SKM-1 (cell line): ENCODE data around the gene PHF20.
"Not testable (repeated sequence)": the region's sequence is repeated elsewhere in the genome, so short reads cannot be mapped to it uniquely, and the experiment has no call there.

Experiments used
- DNase-seq: peaks from one replicate; lab custom pipeline; 2025; ENCODE audit not compliant: unreplicated experiment; lab: John Stamatoyannopoulos, UW

The PHF20 gene

DNA sequence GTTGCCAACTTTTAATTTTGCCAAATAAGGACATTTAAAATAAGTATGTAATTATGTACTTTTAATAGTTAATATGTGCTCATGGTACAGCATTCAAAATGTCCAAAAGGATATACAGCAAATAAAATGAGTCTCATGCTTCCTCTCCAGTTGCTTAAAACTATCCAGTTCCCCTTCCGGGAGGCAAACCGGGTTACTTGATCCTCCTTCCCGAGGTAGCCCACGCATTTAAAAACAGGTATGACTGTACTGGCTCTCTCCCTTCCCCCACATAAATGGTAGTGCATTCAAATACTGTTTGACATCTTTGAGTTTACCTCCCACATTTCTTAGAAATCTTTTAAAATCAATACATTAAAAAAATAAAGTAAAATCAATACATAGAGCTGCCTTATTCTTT lies 66.4 kb downstream of the PHF20 start:
- no peak for DNase-seq

DNA sequence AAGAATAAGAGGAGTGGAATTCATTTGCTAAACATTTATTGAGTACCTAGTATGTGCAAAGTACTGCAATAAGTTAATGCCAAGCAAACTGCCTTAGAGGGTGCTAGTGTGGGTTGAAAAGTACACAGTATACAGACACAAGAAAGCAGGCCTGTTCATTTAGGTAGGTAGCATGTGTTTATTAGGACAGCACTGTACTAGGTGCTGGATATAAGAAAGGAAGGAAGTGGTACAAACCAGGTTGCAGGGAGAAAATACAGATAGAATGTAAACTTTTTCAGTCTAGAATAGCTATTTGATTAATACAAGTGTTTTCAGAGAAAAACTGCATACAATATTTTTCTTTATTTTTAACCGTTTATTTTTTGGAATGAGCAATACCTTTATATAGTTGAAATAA lies 68.1 kb downstream of the PHF20 start:
- DNase-seq, result peak; percentile 14

DNA sequence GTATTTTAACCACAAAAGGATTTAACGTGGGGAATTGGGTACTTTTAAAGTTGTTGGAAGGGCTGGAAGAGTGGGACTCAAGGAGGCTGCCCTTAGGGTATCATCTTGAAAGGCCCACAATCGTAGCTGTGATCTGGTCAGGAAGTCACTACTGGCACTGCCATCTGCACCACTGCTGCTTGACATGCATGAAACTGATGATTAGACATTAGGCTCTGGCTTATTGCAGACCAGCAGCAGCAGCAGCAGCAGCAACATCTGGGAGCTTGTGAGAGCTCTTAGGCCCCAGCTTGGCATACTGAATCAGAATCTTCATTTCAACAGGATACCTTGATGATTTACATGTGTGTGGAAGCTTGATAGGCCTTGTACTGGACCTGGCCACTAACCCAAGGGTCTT lies 68.6 kb downstream of the PHF20 start:
- no peak for DNase-seq

DNA sequence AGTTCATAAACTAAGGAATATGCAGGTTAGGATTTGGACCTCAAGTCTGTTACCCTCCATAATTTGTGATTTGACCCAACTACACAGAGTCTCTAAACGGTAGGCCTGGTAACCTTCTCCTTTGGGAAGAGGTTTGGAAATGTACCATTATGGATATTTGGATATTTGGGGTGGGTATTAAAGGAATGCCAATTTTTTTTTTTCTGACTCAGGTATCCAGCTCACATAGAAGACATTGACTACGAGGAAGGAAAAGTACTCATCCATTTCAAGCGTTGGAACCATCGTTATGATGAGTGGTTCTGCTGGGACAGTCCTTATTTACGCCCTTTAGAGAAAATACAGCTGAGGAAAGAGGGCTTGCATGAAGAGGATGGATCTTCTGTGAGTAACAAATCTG lies 70.5 kb downstream of the PHF20 start:
- no peak for DNase-seq

DNA sequence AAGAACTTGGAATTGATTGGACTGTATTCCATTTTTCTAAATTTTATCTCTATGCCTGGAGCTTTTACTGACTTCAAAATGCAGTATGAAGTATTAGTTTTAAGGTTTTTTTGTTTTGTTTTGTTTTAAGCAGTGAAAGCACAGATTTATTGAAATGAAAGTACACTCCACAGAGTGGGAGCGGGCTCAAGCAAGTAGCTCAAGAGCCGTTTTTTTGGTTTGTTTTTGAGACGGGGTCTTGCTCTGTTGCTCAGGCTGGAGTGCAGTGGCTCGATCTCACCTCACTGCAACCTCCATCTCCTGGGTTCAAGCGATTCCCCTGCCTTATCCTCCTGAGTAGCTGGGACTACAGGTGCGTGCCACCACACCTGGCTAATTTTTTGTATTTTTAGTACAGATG lies 72.1 kb downstream of the PHF20 start:
- not testable (repeated sequence) for DNase-seq

DNA sequence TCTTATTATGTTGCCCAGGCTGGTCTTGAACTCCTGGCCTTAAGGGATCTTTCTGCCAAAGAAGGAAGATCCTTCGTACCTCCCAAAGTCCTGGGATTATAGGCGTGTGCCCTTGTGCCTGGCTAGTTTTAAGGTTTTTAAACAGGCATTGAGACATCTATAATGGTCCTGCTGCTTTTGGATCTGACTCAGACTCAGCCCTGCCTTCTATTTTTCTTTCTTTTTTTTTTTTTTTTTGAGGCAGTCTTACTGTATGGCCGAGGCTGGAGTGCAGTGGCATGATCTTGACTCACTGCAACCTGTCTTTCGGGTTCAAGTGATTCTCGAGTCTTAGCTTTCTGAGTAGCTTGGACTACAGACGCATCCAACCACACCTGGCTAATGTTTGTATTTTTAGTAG lies 73.7 kb downstream of the PHF20 start:
- DNase-seq, result no peak

DNA sequence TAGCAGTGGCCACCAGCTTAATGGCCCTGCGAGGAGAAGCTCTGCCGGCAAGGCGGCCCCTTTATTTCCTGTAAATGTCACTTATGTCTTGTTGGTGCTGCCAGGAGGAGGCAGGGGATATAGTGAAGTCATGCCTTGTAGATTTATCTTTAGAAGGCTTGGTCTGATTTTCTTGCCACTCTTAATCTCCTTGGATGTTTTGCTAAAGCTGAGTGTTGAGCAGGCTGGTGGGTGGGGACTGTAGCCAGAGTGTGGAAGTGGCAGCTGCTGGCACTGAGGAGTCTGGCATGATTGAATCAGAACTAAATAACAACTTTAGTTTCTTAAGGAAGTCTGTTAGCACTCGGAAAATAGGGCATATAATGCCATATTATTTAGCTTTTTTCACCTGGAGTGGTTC lies 77.9 kb downstream of the PHF20 start:
- no peak for DNase-seq

DNA sequence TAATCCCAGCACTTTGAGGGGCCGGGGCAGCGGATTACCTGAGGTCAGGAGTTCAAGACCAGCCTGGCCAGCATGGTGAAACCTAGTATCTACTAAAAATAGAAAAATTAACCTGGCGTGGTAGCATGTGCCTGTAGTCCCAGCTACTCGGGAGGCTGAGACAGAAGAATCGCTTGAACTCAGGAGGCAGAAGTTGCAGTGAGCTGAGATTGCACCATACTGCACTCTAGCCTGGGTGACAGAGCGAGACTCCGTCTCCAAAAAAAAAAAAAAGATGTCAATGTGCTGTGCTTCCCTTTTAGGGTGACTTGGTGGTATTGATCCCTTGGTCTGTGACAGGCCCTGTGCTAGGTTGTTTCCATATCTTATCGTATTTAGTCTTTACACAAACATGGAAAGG lies 79.8 kb downstream of the PHF20 start:
- not testable (repeated sequence) for DNase-seq

DNA sequence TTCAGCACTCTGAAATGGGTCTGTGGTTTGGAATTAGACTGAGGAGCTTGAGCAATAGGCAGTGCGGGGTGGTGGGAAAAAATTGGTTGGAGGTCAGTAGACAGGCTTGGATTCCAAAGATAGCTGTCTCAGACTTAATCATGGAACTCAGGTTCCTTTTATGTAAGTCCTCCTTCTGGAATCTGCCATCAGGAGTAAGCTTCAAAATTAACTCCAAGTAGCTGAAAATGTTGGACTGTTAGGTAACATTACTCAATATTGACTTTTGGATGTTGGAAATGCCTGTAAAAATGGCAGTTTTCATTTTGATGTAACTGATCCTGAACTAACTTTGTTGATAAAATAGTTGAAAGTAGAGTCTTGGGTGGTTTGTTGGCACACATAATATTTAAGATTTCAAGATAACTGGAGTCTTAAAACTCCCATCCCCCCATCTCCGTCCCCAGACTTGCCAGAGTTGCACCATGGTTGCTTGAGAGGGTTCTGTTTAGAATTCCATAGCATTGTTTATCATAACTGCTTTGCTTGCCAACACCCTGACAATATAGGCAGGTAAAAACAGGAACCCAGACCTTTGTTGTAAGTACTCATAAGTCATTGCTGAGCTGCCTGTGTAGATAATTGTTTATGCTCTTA lies 83.0 kb downstream of the PHF20 start:
- no peak for DNase-seq

DNA sequence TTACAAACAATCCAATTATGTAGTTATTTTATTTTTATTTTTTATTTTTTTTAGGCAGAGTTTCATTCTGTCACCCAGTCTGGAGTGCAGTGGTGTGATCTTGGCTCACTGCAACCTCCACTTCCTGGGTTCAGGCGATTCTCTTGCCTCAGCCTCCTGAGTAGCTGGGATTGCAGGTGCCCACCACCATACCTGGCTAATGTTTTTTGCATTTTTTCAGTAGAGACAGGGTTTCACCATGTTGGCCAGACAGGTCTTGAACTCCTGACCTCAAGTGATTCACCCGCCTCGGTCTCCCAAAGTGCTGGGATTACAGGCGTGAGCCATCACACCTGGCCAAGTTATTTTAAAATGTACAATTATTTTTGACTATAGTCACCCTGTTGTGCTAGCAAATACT lies 83.8 kb downstream of the PHF20 start:
- DNase-seq, result not testable (repeated sequence)

DNA sequence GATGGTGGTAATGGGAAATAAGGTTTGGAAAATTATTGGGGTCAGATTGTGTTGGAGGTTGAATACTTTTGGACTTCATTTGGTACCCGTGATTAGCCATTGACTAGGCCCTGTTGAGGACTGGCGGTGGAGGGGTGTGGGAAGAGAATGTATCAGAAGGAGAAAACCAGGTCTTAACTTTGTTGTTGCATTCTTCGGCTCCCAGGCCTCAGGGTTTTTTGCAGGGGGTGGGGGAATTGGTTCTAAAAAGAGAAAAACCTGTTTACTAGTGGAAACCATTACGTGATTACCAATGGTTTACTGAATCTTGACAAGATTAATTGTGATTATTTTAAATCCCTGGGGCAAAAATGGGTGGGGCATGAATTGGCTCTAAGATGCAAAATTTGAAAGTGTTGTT lies 85.1 kb downstream of the PHF20 start:
- DNase-seq, result no peak

DNA sequence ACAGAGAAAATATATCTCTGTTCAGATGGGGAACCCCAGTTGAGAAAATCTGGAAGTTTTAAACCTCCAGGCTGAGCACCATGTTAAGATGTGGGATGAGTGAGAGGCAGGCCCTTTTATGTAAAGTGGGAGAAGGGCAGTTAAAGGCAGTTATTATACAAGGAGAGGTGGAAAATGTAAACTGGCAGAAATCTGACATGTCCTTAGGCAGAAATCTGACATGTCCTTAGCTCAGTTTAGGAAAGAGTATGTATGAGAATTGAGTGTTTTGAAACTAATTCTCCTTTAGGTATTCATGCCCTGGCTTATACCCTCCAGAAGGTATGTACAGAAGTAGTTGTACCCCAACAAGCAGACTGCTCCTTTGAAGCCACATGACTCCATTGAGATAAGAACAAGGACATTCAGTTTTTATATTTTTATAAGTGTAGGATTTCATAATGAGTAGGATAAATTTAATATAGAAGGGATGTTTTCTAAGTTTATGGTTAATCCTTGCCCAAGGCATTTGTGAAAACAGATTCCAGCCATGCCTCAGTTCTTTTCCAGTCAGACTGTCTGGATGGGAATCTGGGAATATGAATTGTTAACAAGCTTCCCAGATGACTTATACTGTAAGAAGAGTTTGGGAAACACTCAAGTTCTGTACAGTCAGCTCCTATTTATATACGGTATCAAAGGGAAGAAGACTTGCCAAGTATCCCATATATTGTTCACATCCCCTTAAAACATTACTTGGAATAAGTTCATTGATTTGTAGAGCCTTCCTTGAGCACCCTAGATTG lies 94.8 kb downstream of the PHF20 start:
- no peak for DNase-seq

DNA sequence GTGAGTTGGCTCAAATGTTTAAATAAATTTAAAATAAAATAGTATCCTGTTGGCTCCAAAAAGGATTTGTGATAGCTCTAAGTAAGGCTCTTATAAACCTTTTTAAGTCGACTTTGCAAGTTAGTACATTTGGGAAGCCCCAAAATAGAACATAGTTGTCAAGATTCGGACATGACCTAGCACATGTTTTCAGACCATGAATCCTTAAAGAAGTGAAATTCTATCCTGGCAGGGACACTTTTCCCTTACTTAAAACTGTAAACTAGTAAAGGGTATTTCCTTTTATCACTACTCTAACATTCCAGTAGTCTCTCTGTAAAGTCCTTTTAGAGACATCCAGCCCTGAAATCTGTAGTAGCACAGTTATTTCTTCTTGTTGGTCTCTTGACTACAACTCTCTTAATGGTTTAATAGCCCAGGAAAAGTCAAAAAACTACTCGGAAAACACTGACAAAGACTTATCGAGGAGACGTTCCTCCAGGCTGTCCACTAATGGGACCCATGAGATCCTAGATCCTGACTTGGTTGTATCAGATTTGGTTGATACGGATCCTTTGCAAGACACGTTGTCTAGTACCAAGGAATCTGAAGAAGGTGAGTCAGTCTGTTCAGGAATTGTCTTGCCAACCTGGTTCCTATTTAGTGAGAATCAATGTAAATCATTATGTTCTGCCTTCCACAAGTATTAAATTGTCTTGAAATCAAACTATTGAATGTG lies 98.9 kb downstream of the PHF20 start:
- DNase-seq, result no peak

DNA sequence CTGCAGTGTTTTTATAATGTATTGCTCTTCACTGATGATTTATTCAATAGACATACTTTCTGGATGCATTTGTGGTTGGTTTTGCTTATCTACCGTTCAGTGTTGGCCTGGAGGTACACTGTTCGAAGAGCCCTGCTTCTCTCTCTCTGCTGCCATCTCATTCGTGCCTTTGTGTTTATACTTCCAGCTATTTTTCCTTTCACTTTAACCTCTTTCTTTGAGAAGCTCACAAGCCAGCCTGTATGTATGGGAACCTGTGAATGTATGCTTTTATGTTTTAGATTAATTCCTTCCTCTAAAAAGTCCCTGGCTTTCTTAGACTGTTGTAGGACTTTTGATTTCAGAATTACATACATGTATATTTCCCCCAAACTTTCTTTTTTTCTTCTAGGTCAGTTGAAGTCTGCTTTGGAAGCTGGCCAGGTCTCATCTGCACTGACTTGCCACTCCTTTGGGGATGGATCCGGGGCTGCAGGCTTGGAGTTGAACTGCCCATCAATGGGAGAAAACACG lies 99.5 kb downstream of the PHF20 start:
- no peak for DNase-seq

DNA sequence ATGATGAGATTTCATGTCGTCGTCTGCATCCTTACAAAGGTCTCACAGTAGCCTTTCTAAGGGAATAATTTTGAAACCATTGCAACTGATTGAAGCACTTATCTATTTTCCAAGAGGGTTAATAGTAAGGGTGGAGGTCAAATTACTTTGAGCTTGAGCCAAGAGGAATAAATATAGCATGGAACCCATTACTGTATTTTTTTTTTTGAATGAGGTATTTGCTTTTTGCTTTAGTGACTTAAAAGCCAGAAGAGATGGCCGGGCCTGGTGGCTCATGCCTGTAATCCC lies 104.2 kb downstream of the PHF20 start:
- no peak for DNase-seq

DNA sequence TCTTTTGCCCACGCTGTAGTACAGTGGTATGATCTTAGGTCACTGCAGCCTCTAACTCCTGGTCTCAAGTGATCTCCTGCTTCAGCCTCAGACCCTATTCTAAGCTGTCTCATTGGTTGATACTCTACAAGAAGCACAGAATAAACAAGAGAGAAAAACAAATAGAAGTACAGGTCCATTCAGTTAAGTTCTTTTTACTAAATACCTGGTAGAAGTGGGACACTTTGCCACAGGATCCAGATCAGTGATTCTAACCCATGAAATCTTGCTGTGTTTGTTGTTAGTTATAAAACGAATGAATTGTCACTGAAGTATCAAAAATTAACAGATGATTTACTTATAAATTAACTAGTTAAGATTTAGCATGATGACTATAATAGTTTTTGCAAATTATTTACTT lies 105.8 kb downstream of the PHF20 start:
- DNase-seq, result no peak

DNA sequence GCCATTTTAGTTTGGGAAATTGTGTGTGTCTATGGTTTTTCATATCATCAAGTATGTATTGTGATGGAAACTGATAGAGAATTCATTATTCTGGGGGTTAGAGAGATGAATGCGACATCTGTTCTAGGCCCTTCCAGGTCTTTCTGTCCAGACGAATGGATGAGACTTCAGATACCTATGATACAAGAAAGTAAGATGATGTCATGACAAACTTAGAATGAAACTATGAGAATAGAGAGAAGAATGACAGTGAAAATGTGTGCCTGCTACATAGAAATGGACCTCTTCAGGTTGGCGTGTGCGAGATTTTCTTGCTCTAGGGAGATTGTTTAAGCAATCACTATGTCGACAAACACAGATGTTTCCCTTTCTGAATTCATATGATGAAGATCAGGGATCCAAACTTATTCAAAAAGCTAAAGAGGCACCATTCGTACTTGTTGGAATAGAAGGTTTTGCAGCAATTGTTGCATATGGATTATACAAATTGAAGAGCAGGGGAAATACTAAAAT lies 106.4 kb downstream of the PHF20 start:
- DNase-seq, result no peak

DNA sequence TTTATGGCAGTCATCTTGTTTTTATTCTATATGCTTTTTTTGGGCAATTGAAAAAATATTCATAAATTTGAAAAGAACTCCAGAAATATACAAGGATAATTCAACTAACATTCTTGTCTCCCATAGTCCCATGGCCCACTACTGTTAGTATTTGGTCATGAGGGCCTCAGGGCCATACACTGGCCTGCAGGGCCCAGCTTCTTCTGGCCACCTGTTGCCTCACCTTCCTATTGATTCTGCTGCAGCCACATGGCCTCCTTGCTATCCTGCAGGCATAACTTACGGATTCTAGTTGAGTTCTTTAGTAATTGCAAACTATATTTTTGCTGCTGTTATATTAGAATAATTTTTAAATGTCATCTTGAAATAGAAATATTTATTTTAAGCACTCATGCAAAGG lies 109.9 kb downstream of the PHF20 start:
- DNase-seq, result no peak

DNA sequence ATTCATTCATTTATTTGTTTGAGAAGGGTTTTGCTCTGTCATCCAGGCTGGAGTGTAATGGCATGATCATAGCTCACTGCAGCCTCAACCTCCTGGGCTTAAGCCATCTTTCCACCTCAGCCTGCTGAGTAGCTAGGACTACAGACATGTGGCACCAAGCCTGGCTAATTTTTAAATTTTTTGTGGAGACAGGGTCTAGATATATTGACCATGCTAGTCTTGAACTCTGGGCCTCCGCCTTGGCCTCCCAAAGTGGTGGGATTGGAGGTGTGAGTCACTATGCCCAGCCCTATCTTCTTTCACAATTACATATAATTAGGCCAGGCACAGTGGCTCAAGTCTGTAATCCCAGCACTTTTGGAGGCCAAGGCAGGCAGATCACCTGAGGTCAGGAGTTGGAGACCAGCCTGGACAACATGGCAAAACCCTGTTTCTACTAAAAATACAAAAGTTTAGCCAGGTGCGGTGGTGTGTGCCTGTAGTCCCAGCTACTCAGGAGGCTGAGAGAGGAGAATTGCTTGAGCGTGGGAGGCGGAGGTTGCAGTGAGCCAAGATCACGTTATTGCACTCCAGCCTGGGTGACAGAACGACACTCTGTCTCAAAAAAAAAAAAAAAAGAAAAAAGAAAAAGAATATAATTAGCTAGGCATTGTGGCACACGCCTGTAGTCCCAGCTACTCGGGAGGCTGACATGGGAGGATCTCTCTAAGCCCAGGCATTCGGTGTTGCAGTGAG lies 110.8 kb downstream of the PHF20 start:
- not testable (repeated sequence) for DNase-seq

DNA sequence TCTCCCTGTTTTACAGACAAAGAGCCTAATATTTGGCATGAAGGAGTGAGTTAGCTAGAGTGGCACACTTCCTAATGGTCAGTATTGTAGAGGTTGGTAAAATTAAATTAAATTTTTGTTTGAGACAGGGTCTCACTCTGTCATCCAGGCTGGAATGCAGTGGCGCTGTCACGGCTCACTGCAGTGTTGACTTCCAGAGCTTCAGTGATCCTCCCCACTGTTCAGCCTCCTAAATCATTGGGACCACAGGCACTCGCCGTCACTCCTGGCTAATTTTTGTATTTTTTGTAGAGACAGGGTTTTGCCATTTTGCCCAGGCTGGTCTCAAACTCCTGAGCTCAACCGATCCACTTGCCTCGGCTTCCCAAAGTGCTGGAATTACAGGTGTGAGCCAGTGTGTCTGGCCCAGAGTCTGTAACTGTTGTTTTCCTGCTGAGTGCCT lies 111.5 kb downstream of the PHF20 start:
- no peak for DNase-seq
